Activated CD4-positive, alpha-beta T cell treated with anti-CD3 and anti-CD28 coated beads, Interleukin-2, amount 50 U/mL, for 1 hour (primary cell): ENCODE data around the gene INTS1.

ENCODE experiments used
- DNase-seq: peaks from one replicate; pipeline ENCODE4 v3.0.0-alpha.2; 2020

The INTS1 gene

GRCh38 chr7:1503816-1504775 is at the start of gene INTS1:
INTS1 (minus strand) TSS chr7:1504389; CDS start chr7:1503960, 429 bp downstream.
- peak; percentile 85 for DNase-seq

- no peak for DNase-seq
Observed at GRCh38 chr7:1553512-1554210, 49.5 kb upstream of the INTS1 start.

- no peak for DNase-seq
Observed at GRCh38 chr7:1552200-1552599, 48.0 kb upstream of the INTS1 start.

DNA sequence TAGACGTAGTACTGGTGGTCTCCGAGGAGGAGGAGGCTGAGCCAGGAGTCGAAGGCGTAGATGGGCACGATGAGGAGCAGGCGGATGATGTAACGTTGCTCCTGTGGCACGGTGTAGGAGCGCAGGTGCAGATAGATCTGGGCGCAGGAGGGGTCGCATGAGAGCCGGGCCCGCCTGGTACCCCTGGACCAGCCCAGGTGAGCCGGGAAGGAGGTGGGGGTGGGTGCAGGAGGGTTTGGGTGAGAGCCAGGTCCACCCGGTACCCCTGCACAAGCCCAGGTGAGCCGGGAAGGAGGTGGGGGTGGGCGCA is 46.6 kb upstream of the INTS1 start:
- DNase-seq, result no peak

- DNase-seq, result no peak
Observed at GRCh38 chr7:1550005-1550845, 46.0 kb upstream of the INTS1 start.

DNA sequence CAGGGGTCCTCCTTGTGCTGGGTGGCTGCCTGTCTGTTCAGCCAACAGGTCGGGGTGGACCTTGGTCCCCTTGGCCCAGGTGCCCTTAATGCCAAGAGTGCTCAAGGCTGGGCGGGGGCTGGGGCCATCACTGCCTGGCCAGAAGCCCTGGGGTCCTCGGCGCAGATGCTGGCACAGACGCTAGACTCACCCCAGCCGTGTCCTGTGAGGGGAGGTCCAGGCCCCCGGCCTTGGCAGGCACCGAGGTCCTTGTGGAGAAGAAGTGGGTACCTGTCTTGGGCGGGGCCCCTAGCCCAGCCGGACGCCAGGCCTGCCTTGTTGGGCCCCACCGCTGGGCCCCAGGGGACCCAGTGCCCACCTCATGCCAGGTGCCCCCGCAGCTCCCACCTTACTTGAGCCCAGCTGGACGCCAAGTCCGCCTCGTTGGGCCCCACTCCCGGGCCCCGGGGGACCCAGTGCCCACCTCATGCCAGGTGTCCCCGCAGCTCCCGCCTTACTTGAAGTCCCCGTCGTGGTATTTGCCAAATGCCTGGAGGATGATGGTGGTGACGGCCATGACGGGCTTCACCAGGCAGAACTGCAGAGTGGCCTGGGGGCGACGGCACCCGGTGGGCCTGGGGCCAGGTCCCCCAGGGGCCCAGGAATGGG is 45.3 kb upstream of the INTS1 start:
- DNase-seq, result no peak

- DNase-seq, result no peak
Observed at GRCh38 chr7:1548944-1549343, 44.8 kb upstream of the INTS1 start.

DNA sequence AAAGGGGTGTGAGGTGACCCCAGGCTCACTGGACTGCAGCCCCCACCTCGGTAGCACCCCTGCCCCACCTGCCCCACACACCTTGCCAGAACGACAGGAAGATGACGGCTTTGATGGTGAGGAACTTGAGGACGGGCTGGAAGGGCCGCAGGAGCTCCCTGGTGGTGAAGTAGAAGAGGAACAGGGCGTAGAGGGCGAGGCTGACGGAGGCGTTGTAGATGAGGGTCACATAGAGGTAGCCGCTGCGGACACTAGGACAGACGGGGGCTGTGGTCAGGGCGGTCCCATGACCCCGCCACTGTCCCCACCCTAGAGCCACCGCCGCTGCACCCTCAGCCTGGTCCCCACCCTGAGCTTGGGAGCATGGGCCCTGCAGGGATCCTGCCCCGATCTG is 44.2 kb upstream of the INTS1 start:
- no peak for DNase-seq

DNA sequence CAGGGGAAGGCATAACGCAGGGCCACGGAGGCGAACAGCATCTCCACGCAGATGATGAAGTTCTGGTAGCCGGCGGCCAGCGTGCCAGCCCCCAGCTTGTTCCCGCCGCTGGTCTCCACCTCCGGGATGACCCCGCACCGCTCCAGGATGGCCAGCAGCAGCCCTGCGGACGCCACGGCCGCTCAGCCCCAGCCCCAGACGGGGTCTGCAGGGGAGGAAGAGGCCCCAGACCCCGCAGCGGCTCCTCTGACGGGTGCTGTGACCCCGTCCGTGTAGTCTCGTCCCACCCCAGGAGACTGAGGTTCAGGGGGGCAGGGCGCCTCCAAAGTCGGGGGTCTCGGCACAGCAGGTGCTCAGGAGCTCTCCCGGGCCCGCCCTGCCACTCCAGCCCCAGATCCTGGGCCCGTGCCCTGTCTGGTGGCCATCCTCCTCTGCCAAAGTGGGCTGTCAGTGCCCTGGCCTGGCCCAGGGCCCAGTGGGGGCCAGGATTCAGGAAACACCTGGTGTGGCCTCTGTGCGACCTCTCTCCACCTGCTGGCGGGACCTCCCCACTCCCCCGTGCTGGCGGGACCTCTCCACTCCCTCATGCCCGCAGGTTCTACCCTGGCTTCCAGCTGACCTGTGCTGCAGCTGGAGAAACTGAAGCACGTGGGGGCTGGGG is 43.7 kb upstream of the INTS1 start:
- no peak for DNase-seq

GRCh38 chr7:1546909-1547776 is 43.0 kb upstream of the INTS1 start:
- no peak for DNase-seq

- DNase-seq, result no peak
Observed at GRCh38 chr7:1546274-1546908, 42.2 kb upstream of the INTS1 start.

GRCh38 chr7:1545417-1546246 is 41.4 kb upstream of the INTS1 start:
- DNase-seq, result no peak

- no peak for DNase-seq
Observed at GRCh38 chr7:1544896-1545416, 40.8 kb upstream of the INTS1 start.

DNA sequence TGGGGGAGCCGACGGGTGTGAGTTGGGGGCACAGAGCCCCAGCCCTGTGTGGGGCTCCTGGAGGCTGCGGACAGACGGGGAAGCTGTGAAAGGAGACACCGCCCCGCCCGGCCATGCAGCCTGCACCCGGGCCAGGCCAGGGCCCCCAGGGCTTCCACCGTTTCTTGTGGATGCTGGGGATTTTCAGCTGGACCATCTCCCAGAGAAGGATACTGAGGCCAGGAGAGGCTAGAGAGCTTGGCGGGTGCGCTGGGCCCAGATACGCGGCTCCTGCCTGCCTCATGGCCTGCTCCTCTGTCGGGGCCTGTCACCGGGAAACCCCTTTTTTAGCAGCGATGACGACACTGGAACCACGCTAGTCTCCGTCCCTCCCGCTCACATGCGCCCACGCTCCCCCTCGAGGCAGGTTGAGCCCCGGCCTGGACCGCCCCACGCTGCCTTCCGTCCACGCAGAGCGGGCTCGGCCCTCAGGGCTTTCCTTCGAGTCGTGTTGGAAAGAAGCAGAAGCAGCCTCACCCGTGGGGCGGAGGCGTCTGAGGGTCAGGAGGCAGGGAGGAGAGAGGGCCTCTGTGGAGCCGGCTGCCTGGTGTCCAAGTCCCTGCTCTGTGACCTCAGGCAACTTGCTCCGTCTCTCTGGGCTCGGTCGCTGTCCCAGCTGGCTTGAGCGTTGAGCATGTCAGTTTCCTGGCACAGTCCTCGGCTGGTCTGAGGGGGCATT is 40.1 kb upstream of the INTS1 start:
- DNase-seq, result no peak

DNA sequence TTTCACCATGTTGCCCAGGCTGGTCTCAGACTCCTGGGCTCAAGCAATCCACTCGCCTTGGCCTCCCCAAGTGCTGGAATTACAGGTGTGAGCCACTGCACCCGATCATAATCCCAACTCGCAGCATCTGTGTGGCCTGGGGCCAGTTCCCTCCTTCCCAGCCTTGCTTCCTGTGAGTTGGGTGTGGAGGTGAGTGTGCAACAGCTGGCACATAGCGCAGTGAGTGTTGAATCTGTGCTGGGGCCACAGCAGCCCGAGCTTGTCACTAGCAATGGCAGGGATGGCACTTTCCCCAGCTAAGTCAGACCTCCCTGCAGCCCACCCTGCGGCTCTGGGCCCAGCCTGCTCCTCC is 39.6 kb upstream of the INTS1 start:
- DNase-seq, result no peak

DNA sequence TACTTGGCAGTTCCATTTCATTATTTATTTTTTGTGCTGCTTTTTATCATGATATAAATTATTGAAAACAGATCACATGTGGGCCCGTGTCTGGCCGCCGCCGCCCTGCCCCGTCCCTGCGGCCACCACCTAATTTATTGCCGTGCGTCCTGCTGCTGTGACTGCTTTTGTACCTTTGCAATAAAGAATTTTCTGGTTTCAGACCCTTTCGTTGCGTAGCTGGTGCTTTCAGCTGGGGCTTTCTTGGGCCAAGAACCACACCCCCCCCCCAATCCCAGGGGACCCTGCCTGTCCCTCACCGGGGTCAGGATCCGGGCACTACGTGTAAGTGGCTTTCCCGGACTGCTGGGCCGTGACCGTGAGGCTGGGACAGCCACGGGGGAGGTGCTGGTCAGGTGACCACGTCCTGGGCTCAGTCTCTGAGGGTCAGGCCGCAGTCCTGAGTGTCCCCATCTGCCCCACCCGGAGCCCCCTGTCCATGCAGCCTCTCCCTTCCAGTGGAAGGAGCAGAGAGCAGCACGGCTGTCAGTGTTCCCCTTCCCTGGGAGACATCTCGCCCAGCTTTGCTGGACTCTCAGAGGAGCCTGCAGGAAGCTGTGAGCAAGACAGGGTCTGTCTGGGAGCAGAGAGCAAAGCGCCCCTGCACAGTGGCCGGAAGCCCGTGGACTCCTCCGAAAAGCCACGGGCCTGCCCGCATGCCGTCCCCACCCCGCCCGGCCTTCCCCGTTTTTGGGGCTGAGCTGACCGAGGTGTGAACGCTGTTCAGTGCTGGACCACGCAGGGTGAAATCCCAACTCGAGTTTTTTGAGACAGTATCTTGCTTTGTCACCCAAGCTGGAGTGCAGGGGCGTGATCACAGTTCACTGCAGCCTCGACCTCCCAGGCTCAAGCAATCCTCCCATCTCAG is 38.9 kb upstream of the INTS1 start:
- no peak for DNase-seq

- no peak for DNase-seq
Observed at GRCh38 chr7:1542329-1542728, 38.1 kb upstream of the INTS1 start.
